Hepatocyte (in vitro differentiated cells): ENCODE results near the gene DRAP1. TPM values are rescaled to one million over a fixed set of nuclear protein-coding genes. Genes with fewer than 3 reads are reported as not detected.

Experiments
- DNase-seq: peaks from one replicate; pipeline ENCODE4 v3.0.0-alpha.2; 2016; ENCODE audit warnings: low spot score
- H2AFZ ChIP-seq: fragments of 200-600 bp; sonication (generic); 2 replicates; pipeline ENCODE4 v1.6.0; 2016; ENCODE audit warnings: antibody characterized with exemption, mild to moderate bottlenecking
- H3K27ac ChIP-seq: fragments of 200-600 bp; sonication (generic); 2 replicates; pipeline ENCODE4 v1.5.1; 2016; ENCODE audit warnings: mild to moderate bottlenecking
- H3K27me3 ChIP-seq: fragments of 200-600 bp; sonication (generic); 2 replicates; pipeline ENCODE4 v1.6.1; 2016
- H3K36me3 ChIP-seq: fragments of 200-600 bp; sonication (generic); replicated peaks from 2 replicates; pipeline ENCODE4 v1.5.1; 2016; ENCODE audit warnings: low read depth; ENCODE audit not compliant: insufficient read depth
- H3K4me1 ChIP-seq: fragments of 200-600 bp; sonication (generic); 2 replicates; pipeline ENCODE4 v1.5.1; 2016; ENCODE audit warnings: mild to moderate bottlenecking, moderate library complexity; ENCODE audit not compliant: insufficient read depth
- H3K4me2 ChIP-seq: fragments of 200-600 bp; sonication (generic); 2 replicates; pipeline ENCODE4 v1.6.0; 2016
- H3K4me3 ChIP-seq: fragments of 200-600 bp; sonication (generic); 2 replicates; pipeline ENCODE4 v1.5.1; 2016; ENCODE audit warnings: mild to moderate bottlenecking
- H3K79me2 ChIP-seq: fragments of 200-600 bp; sonication (generic); 2 replicates; pipeline ENCODE4 v1.6.0; 2017; ENCODE audit warnings: mild to moderate bottlenecking
- H3K9me2 ChIP-seq: fragments of 200-600 bp; sonication (generic); replicated peaks from 2 replicates; pipeline ENCODE4 v1.6.0; 2017; ENCODE audit warnings: mild to moderate bottlenecking; ENCODE audit not compliant: insufficient read depth
- H3K9me3 ChIP-seq: fragments of 200-600 bp; sonication (generic); 2 replicates; pipeline ENCODE4 v1.5.1; 2016; ENCODE audit warnings: low read depth, mild to moderate bottlenecking
- H4K20me1 ChIP-seq: fragments of 200-600 bp; sonication (generic); 2 replicates; pipeline ENCODE4 v1.6.0; 2016; ENCODE audit warnings: mild to moderate bottlenecking; ENCODE audit not compliant: insufficient read depth, poor library complexity, severe bottlenecking
- EZH2 ChIP-seq: fragments of 200-600 bp; sonication (generic); IDR thresholded peaks from 2 replicates; pipeline ENCODE4 v1.6.1; 2016; ENCODE audit warnings: antibody characterized with exemption, mild to moderate bottlenecking, borderline replicate concordance
- EZH2phosphoT487 ChIP-seq: fragments of 200-600 bp; sonication (generic); IDR thresholded peaks from one replicate; pipeline ENCODE4 v1.6.1; 2018; ENCODE audit warnings: antibody characterized with exemption, mild to moderate bottlenecking, low read depth, moderate library complexity; ENCODE audit not compliant: unreplicated experiment, severe bottlenecking
- WGBS: methylation state at CpG from one replicate; pipeline ENCODE4 v1.1.6; 2016; ENCODE audit warnings: low lambda C conversion rate; ENCODE audit errors: missing lambda C conversion rate; 5-methylcytosine and 5-hydroxymethylcytosine counted together
- polyA plus RNA-seq: library from polyadenylated mRNA; unstranded; fragments of >200 nt; fragmentation: Nextera tagmentation; extraction: Ambion mirVana; gene quantifications from 2 replicates; pipeline ENCODE4 v1.2.1, GENCODE V29; 2016
- total RNA-seq: library from RNA; depleted of rRNA; stranded (reverse); fragments of >200 nt; gene quantifications from 2 replicates; pipeline ENCODE4 v1.2.3, GENCODE V29; 2014
- TF ChIP-seq, protein P1 (sequence below): fragments of 200-600 bp; sonication (generic); IDR thresholded peaks from 2 replicates; pipeline ENCODE4 v1.5.1; 2016; ENCODE audit warnings: antibody characterized with exemption, mild to moderate bottlenecking; ENCODE audit not compliant: poor library complexity

DRAP1 gene
- total and polyA plus RNA-seq, 2 experiments from 2014 or later = 59.1 to 158 TPM

- H4K20me1 ChIP-seq = no peaks in the 10 kb centered on the region
- no peak overlapping the region for H2AFZ ChIP-seq
- 89% methylated on average over 12 of the region's 12 CpGs for whole genome bisulfite sequencing
- no peaks in the 10 kb centered on the region for H3K9me3 ChIP-seq
- no peaks in the 10 kb centered on the region for H3K27me3 ChIP-seq
- DNase-seq = no peak
- H3K9me2 ChIP-seq = no peaks in the 10 kb centered on the region
- peak overlapping the region; percentile 98 for H3K4me2 ChIP-seq
- no peak overlapping the region for H3K4me3 ChIP-seq
- peak overlapping the region; percentile 92 for H3K27ac ChIP-seq
- no peaks in the 10 kb centered on the region for H3K36me3 ChIP-seq
- H3K79me2 ChIP-seq = peaks cover 24% of the 10 kb centered on the region
- TF ChIP-seq EZH2phosphoT487 (no peak), EZH2 (no peak)
- TF ChIP-seq, protein P1, sequence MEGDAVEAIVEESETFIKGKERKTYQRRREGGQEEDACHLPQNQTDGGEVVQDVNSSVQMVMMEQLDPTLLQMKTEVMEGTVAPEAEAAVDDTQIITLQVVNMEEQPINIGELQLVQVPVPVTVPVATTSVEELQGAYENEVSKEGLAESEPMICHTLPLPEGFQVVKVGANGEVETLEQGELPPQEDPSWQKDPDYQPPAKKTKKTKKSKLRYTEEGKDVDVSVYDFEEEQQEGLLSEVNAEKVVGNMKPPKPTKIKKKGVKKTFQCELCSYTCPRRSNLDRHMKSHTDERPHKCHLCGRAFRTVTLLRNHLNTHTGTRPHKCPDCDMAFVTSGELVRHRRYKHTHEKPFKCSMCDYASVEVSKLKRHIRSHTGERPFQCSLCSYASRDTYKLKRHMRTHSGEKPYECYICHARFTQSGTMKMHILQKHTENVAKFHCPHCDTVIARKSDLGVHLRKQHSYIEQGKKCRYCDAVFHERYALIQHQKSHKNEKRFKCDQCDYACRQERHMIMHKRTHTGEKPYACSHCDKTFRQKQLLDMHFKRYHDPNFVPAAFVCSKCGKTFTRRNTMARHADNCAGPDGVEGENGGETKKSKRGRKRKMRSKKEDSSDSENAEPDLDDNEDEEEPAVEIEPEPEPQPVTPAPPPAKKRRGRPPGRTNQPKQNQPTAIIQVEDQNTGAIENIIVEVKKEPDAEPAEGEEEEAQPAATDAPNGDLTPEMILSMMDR = no peak
- peaks cover 31% of the 10 kb centered on the region for H3K4me1 ChIP-seq
Observed at GRCh38 chr11:65885808-65886536, 33.3 kb upstream of the DRAP1 start.

DNA sequence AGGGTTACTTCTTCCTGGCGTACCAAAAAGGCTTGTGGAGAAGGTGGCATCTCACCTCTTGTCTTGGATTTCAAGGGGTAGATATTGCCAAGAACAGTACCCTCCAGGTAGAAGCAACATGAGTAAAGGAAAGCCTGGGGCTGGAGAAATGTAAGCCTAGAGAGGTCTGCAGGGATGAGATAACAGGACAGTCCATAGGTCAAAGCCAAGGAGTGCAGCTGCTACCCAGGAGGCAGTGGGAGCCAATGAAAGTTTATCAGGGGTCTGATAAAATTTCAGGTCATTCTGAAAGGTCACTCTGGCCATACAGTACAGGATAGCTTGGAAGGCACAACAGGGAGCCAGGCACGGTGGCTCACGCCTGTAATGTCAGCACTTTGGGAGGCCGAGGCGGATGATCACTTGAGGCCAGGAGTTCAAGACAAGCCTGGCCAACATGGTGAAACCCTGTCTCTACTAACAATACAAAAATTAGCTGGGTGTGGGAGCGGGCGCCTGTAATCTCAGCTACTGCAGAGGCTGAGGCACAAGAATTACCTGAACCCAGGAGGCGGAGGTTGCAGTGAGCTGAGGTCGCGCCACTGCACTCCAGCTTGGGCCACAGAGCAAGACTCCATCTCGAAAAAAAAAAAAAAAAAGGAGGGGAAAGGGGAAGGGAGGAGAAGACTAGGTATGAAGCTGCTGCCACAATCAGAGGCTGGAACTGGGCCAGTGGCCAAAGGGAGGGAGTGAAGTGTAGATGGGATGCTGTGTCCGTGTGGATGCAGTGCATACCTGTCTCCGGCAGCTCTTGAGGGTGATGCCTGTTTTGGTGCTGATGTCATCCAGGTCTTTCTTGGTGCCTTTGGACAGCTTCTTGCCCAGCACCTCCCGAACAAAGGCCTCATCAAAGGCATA is 32.2 kb upstream of the DRAP1 start:
- no peak for DNase-seq
- Histone ChIP-seq H3K9me2 (no peaks in the 10 kb centered on the region), H4K20me1 (no peaks in the 10 kb centered on the region), H3K79me2 (peaks cover 29% of the 10 kb centered on the region), H3K27me3 (no peaks in the 10 kb centered on the region), H3K27ac (peak overlapping the region; percentile 92), H3K4me3 (peak overlapping the region; percentile 86), H3K36me3 (no peaks in the 10 kb centered on the region), H3K9me3 (no peaks in the 10 kb centered on the region), H3K4me2 (peak overlapping the region; percentile 98), H3K4me1 (peaks cover 42% of the 10 kb centered on the region), H2AFZ (no peak overlapping the region)
- TF ChIP-seq, protein P1 = no peak
- no peak for TF ChIP-seq EZH2phosphoT487
- 84% methylated on average over 13 of the region's 14 CpGs for WGBS

GRCh38 chr11:65887723-65888162 is 31.5 kb upstream of the DRAP1 start:
- TF ChIP-seq EZH2 = no peak
- TF ChIP-seq EZH2phosphoT487 = no peak
- no peaks in the 10 kb centered on the region for H3K9me3 ChIP-seq
- no peaks in the 10 kb centered on the region for H3K36me3 ChIP-seq
- H3K9me2 ChIP-seq = no peaks in the 10 kb centered on the region
- peaks cover 32% of the 10 kb centered on the region for H3K79me2 ChIP-seq
- H4K20me1 ChIP-seq = no peaks in the 10 kb centered on the region
- peak overlapping the region; percentile 84 for H2AFZ ChIP-seq
- WGBS = 4% methylated on average over 23 of the region's 23 CpGs
- peak overlapping the region; percentile 92 for H3K27ac ChIP-seq
- H3K4me1 ChIP-seq = peaks cover 43% of the 10 kb centered on the region
- no peak for DNase-seq
- peak overlapping the region; percentile 98 for H3K4me2 ChIP-seq
- no peaks in the 10 kb centered on the region for H3K27me3 ChIP-seq
- peak overlapping the region; percentile 86 for H3K4me3 ChIP-seq
